K562 (cell line): ENCODE data around the gene ING5. TPM values are rescaled to one million over a fixed set of nuclear protein-coding genes. Genes with fewer than 3 reads are reported as not detected.

Experiments used
- ATAC-seq: fragments of 200-7000 bp; cut with Tn5 transposase; 3 replicates; pipeline ENCODE4 v1.9.1; 2020; ENCODE audit warnings: moderate library complexity
- BruUV-seq: library from RNA; stranded (reverse); fragments of 400-500 nt; replicated peaks from 2 replicates; lab custom pipeline; 2021; lab: Mats Ljungman, UMichigan
- CTCF ChIA-PET: fragments of 300-600 bp; formaldehyde crosslinking; extraction: SDS; loops from one replicate; lab custom pipeline; 2021; ENCODE audit warnings: low intra/inter-chr PET ratio; lab: Yijun Ruan, JAX
- POLR2A ChIA-PET: fragments of 300-600, 350-650 bp; sonication (Branson Sonifier 250); formaldehyde crosslinking; extraction: SDS; loops from one replicate; lab custom pipeline; 2021; ENCODE audit warnings: antibody characterized with exemption, inconsistent platforms; lab: Yijun Ruan, JAX
- DNase-seq, 4 experiments: peaks; one replicate each; pipeline versions ENCODE4 v3.0.0 to v3.0.0-alpha.2; 2011 to 2018; ENCODE audit warnings: low spot score in 3 of 4, mixed read lengths in 3 of 4; ENCODE audit errors: extremely low read depth in 1 of 4
- FAIRE-seq: peaks from 2 replicates; lab custom pipeline; 2011; peaks lifted over from hg19 to GRCh38; lab: Jason Lieb, UNC
- H2AFZ ChIP-seq: 2 replicates; pipeline ENCODE4 v1.6.0; 2011; ENCODE audit warnings: low read depth, low read length, control low read depth, inconsistent platforms
- H3K27ac ChIP-seq: fragments of 200-600 bp; 3 replicates; pipeline ENCODE4 v1.8.0; 2011; ENCODE audit warnings: low read depth, mild to moderate bottlenecking, control low read depth, inconsistent platforms, low read length, moderate library complexity, mixed read lengths; ENCODE audit errors: extremely low read depth
- H3K27me3 ChIP-seq, 2 experiments: fragments of 300-600 bp in 1 of 2; 2 replicates in 1 of 2; 3 replicates in 1 of 2; pipeline versions ENCODE4 v1.6.0 to v1.8.0; 2011; ENCODE audit warnings: inconsistent platforms in 2 of 2, low read length in 2 of 2, mild to moderate bottlenecking in 1 of 2, mixed read lengths in 1 of 2, moderate library complexity in 1 of 2; ENCODE audit not compliant: control insufficient read depth in 2 of 2, insufficient read depth in 2 of 2
- H3K36me3 ChIP-seq: fragments of 300-600 bp; 3 replicates; pipeline ENCODE4 v1.8.0; 2011; ENCODE audit warnings: mild to moderate bottlenecking, low read length, inconsistent platforms; ENCODE audit not compliant: control insufficient read depth, insufficient read depth
- H3K4me1 ChIP-seq, 2 experiments: fragments of 200-600 bp in 1 of 2; replicated peaks in 1 of 2; 2 replicates in 1 of 2; 3 replicates in 1 of 2; pipeline versions ENCODE4 v1.5.1 to v1.8.0; 2011; ENCODE audit warnings: inconsistent platforms in 2 of 2, low read length in 2 of 2, mild to moderate bottlenecking in 1 of 2, mixed read lengths in 1 of 2, moderate library complexity in 1 of 2; ENCODE audit not compliant: control insufficient read depth in 2 of 2, insufficient read depth in 2 of 2
- H3K4me2 ChIP-seq: 2 replicates; pipeline ENCODE4 v1.6.1; 2011; ENCODE audit warnings: low read length, control low read depth, inconsistent platforms, mixed read lengths; ENCODE audit not compliant: insufficient read depth
- H3K4me3 ChIP-seq: fragments of 200-600 bp; sonication (generic), shearing (Covaris generic); 2 replicates; pipeline ENCODE4 v1.5.1; 2016; ENCODE audit warnings: control low read depth, inconsistent platforms
- H3K79me2 ChIP-seq: fragments of 200-600 bp; 3 replicates; pipeline ENCODE4 v1.8.0; 2011; ENCODE audit warnings: low read length, inconsistent platforms; ENCODE audit not compliant: control insufficient read depth, insufficient read depth
- H3K9ac ChIP-seq, 2 experiments: 2 replicates each; pipeline versions ENCODE4 v1.6.0 to v1.6.1; 2011; ENCODE audit warnings: low read depth in 2 of 2, low read length in 2 of 2, control low read depth in 1 of 2, inconsistent platforms in 1 of 2, mild to moderate bottlenecking in 1 of 2, mixed read lengths in 1 of 2; ENCODE audit not compliant: insufficient read depth in 1 of 2
- H3K9me1 ChIP-seq: one replicate; pipeline ENCODE4 v1.6.0; 2011; ENCODE audit warnings: inconsistent platforms, mild to moderate bottlenecking, low read length, moderate library complexity; ENCODE audit not compliant: control insufficient read depth, insufficient read depth
- H3K9me3 ChIP-seq: replicated peaks from 2 replicates; pipeline ENCODE4 v1.5.1; 2011; ENCODE audit warnings: low read depth, low read length, inconsistent platforms; ENCODE audit not compliant: control insufficient read depth, insufficient read depth
- H4K20me1 ChIP-seq: replicated peaks from 2 replicates; pipeline ENCODE4 v1.6.1; 2011; ENCODE audit warnings: low read length, inconsistent platforms, mixed read lengths; ENCODE audit not compliant: control insufficient read depth, insufficient read depth
- BHLHE40 ChIP-seq: IDR thresholded peaks from 2 replicates; pipeline ENCODE4 v1.6.1; 2011; ENCODE audit warnings: low read length, improper control_type of control experiment
- CBFA2T3 ChIP-seq: fragments of 450-650 bp; IDR thresholded peaks from 2 replicates; pipeline ENCODE4 v1.6.1; 2017
- E2F1 ChIP-seq: sonication (generic); formaldehyde crosslinking; IDR thresholded peaks from 2 replicates; pipeline ENCODE4 v1.8.1; 2023; ENCODE audit warnings: mild to moderate bottlenecking, missing genetic modification reagents, moderate library complexity
- FOSL1 ChIP-seq: fragments of 200-800 bp; sonication (Bioruptor generic); conservative IDR thresholded peaks from 2 replicates; pipeline ENCODE4 v1.6.1; 2016; ENCODE audit warnings: missing genetic modification characterization, missing compliant biosample characterization
- GTF2E2 ChIP-seq: fragments of 200-800 bp; sonication (Bioruptor generic); IDR thresholded peaks from 2 replicates; pipeline ENCODE4 v1.6.1; 2016; ENCODE audit warnings: missing genetic modification characterization, missing compliant biosample characterization
- HDAC2 ChIP-seq: fragments of 450-650 bp; IDR thresholded peaks from 2 replicates; pipeline ENCODE4 v1.6.1; 2016; ENCODE audit warnings: mild to moderate bottlenecking
- HINFP ChIP-seq: fragments of 450-650 bp; conservative IDR thresholded peaks from 2 replicates; pipeline ENCODE4 v1.6.1; 2016; ENCODE audit warnings: missing genetic modification characterization, low read depth, mild to moderate bottlenecking, control low read depth, missing compliant biosample characterization
- HMGXB4 ChIP-seq: sonication (generic); formaldehyde crosslinking; IDR thresholded peaks from 2 replicates; pipeline ENCODE4 v1.8.1; 2023; ENCODE audit warnings: mild to moderate bottlenecking, missing genetic modification reagents
- LEF1 ChIP-seq: fragments of 450-650 bp; IDR thresholded peaks from 2 replicates; pipeline ENCODE4 v1.6.1; 2016; ENCODE audit warnings: mild to moderate bottlenecking
- NRF1 ChIP-seq, 2 experiments: fragments of 450-650 bp; IDR thresholded peaks in 1 of 2; conservative IDR thresholded peaks in 1 of 2; 2 replicates each; pipeline ENCODE4 v1.6.1; 2014; ENCODE audit warnings: mild to moderate bottlenecking in 2 of 2
- USF1 ChIP-seq: sonication (generic); formaldehyde crosslinking; IDR thresholded peaks from 2 replicates; pipeline ENCODE4 v1.9.0; 2022; ENCODE audit warnings: mild to moderate bottlenecking, missing genetic modification reagents
- YY1 ChIP-seq, 3 experiments: IDR thresholded peaks; 2 replicates each; pipeline ENCODE4 v1.6.1; 2011; ENCODE audit warnings: low read length in 2 of 3, mild to moderate bottlenecking in 2 of 3, moderate library complexity in 2 of 3, borderline replicate concordance in 1 of 3, control low read depth in 1 of 3, low read depth in 1 of 3; ENCODE audit not compliant: insufficient read depth in 3 of 3, insufficient replicate concordance in 2 of 3, control insufficient read depth in 1 of 3, insufficient read length in 1 of 3; ENCODE audit errors: extremely low read depth in 1 of 3
- WGBS: fragments of 100-300 bp; shearing (Covaris generic); methylation state at CpG from one replicate; pipeline ENCODE4 v1.1.6; 2016; ENCODE audit warnings: low coverage, mixed read lengths; ENCODE audit not compliant: insufficient coverage; ENCODE audit errors: missing lambda C conversion rate; 5-methylcytosine and 5-hydroxymethylcytosine counted together
- in situ Hi-C: fragments of 300-500 bp; cut with MboI; formaldehyde crosslinking; loops from 4 replicates; pipeline ENCODE4 v1.15.0; 2018; ENCODE audit warnings: inconsistent platforms, mixed read lengths
- intact Hi-C: fragments of 100-400 bp; cut with micrococcal nuclease; formaldehyde crosslinking; loops from 2 replicates; pipeline ENCODE4 v1.14.2; 2022
- polyA plus RNA-seq, 8 experiments: library from polyadenylated mRNA; depleted of rRNA in 4 of 8; stranded (reverse) in 5 of 8; unstranded in 3 of 8; fragments of >200 nt; fragmentation: Nextera tagmentation in 2 of 8; fragmentation: Illumina TruSeq in 1 of 8; extraction: Ambion mirVana in 2 of 8; extraction: Trizol in 1 of 8; gene quantifications; 2 replicates each; pipeline versions ENCODE4 v1.2.1 to v1.2.3, GENCODE V29; 2011 to 2014; ENCODE audit warnings: inconsistent platforms in 1 of 8, missing spikeins in 1 of 8
- total RNA-seq, 7 experiments: library from RNA; depleted of rRNA in 6 of 7; stranded (reverse); fragments of >200 nt in 6 of 7; fragmentation: Illumina TruSeq in 2 of 7; extraction: Trizol in 2 of 7; gene quantifications; 2 replicates each; pipeline versions ENCODE4 v1.2.1 to v1.2.3, GENCODE V29; 2011 to 2021; ENCODE audit warnings: low replicate concordance in 1 of 7

ING5 gene
- total and polyA plus RNA-seq, 9 of the 15 experiments (the other 6 are each of a cell fraction or from before 2014, with no cell fraction given), result 10.4 to 53.3 (median 27.9) TPM

- Histone ChIP-seq H3K79me2 (peaks cover 36% of the 10 kb centered on the region), H3K9me3 (peaks cover 4% of the 10 kb centered on the region), H3K27me3 (no peaks in the 10 kb centered on the region), H4K20me1 (no peaks in the 10 kb centered on the region), H3K4me2 (peak overlapping the region; percentile 80; the same call in 1 of the 2 replicates), H3K4me3 (peak overlapping the region; percentile 63), H2AFZ (no peak overlapping the region), H3K9ac (peak overlapping the region; percentile 87 to 100), H3K27ac (peak overlapping the region; percentile 94), H3K4me1 (peaks cover 3 to 21% of the 10 kb centered on the region in 2 experiments; a peak in 3 of 5 replicates), H3K36me3 (peaks cover 21% of the 10 kb centered on the region), H3K9me1 (no peaks in the 10 kb centered on the region)
- no TSS peak for BruUV-seq
- WGBS, result under 1% methylated on average over 13 of the region's 17 CpGs
- ChIA-PET POLR2A (interaction anchor here (0.5 to 3.0 kb wide), 7 partner anchors 8 to 810 kb away, joined by 3 to 16 read pairs (median 5); no protein-coding TSS in a partner anchor), CTCF (no interaction called here)
- intact Hi-C loops, result no loop called here
- DNase-seq, result no peak
- no peak for FAIRE-seq
- no peak for ATAC-seq
- in situ Hi-C loops, result no loop called here
- TF ChIP-seq FOSL1 (tag), result no peak
- TF ChIP-seq HINFP (tag), result no peak
- TF ChIP-seq NRF1 (conservative IDR thresholded peaks at IDR 0.05 in 1 of 2, IDR thresholded peaks at IDR 0.05 in 1 of 2), result peak in 1 of 2 experiments; percentile 3; a peak in 1 of 4 replicates
- peak in 1 of 3 experiments; percentile 33 for TF ChIP-seq YY1 (IDR thresholded peaks at IDR 0.05; ENCODE audit: borderline replicate concordance in 1 of 3, control insufficient read depth in 1 of 3, extremely low read depth in 1 of 3, insufficient read depth in 3 of 3, insufficient read length in 1 of 3, insufficient replicate concordance in 2 of 3, low read depth in 1 of 3, low read length in 2 of 3)
- TF ChIP-seq HMGXB4, result 0 out of 2 replicates have a peak, but pooled peaks have one; percentile 72
- TF ChIP-seq HDAC2, result 0 out of 2 replicates have a peak, but pooled peaks have one; percentile 26
- peak; percentile 88 for TF ChIP-seq BHLHE40
- TF ChIP-seq LEF1, result no peak
- 0 out of 2 replicates have a peak, but pooled peaks have one; percentile 14 for TF ChIP-seq USF1
- no peak for TF ChIP-seq CBFA2T3
- TF ChIP-seq GTF2E2, result no peak
- peak; percentile 3; the same call in 1 of the 2 replicates for TF ChIP-seq E2F1 (CRISPR knock-in tag)
Measured at GRCh38 chr2:241701149-241701398, 765 bp upstream of the ING5 start.
